ENCODE results near the gene TRIM29.

TRIM29 gene

DNA sequence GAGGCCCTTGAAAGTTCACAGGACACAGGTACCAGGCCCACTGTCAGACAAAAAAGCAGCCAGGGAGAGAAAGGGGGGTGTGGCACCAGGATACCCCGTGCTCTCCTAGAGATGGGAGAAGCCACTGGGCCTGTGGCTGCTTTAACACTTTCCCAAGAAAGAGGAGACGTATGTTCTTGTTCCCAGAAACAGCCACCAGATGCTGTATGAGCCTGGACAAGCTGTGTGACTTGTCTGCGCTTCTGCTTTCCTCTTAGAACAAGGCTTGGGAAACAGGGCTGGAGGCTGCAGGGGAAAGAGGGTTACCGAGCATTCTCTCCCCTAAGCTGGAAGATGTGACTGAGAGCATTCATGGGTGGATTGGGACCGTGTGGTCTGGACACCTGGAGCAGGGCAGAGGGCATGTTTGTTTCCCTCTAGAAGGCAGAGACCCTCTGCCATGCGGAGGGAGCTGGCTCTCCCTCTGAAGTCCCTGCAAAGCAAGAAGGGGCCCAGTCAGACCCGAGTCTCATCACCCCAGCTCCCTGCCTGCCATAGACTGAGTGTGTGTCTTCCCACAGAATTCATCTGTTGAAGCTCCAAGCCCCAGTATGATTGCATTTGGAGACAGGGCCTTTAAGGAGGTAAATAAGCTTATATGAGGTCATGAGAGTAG lies 74.1 kb downstream of the TRIM29 start:
- DNase-seq (ENCODE audit: low read depth in 3 of 3, low spot score in 1 of 3), result no peak

DNA sequence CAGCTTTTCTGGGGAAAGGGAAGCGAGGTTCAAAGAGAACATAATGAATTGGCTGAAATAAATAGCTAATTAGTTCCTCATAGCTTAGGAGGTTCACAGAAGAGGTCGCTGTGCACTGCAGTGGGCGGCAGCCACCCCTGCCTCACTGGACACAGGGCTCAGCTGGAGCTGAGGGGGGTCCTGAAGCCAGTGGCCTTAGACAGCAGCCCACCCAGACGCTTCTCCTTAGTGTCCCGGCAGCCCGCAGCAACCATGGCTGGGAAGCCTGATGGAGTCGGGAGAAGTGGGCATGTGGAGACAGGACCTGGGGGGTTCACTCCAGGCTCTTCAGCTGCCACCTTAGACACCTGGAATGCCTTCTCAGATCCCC lies 75.4 kb downstream of the TRIM29 start:
- DNase-seq (ENCODE audit: low read depth in 3 of 3, low spot score in 1 of 3), result no peak

DNA sequence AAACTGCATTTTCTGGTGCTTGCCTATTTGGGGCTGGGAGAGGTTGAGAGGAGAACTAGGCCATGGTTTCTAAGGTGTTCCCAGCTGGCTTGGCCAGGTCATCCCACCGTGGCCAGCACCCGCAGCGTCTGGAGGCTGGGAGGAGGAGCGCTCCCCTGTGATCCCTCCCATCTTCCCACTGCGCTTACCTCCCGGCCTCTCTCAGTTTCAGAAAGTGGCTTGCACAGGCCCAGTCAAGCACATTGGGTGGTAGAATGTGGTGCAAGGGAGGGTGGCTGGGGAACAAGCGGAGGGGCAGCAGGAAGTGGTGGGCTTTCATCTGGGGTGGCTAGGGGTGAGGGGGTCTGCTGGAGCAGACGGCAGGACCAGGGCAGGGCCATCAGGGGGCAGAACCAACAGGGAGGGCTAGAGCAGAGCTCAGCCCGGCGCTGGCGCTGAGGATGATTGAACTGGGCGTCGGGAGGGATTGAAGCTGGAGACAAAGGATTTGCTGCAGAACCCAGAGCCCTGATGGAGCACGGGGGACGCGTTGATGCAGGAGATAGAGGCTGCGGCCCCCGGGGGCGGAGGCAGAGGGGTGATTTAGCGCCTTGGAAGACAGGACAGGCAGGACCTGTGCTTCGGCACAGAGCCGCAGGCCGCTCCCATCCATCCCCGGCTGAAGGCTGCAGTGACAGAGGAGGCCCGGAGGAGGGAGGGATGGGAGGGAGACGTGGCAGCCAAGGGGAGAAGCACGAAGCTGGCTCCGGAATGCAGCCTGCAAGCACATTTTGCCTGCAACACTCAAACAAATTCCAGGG lies 76.0 kb downstream of the TRIM29 start:
- DNase-seq (ENCODE audit: low read depth in 3 of 3, low spot score in 1 of 3), result no peak
